HG03159 (cell line): Measurements from ENCODE around the gene NTM.

Experiments used
- ATAC-seq: cut with Tn5 transposase; IDR thresholded peaks from one replicate; pipeline ENCODE4 v1.9.1; 2021; ENCODE audit warnings: mild to moderate bottlenecking, moderate library complexity; ENCODE audit not compliant: unreplicated experiment

Gene NTM

GRCh38 chr11:132211479-132211878 is 841.1 kb downstream of the NTM start:
- ATAC-seq, result no peak

GRCh38 chr11:132217856-132218255 is 847.4 kb downstream of the NTM start:
- no peak for ATAC-seq

- ATAC-seq, result no peak
Measured at GRCh38 chr11:132220474-132220873, 850.1 kb downstream of the NTM start.

GRCh38 chr11:132222345-132222744 is 851.9 kb downstream of the NTM start:
- ATAC-seq, result no peak

GRCh38 chr11:132226522-132226921 is 856.1 kb downstream of the NTM start:
- no peak for ATAC-seq

- no peak for ATAC-seq
Measured at GRCh38 chr11:132228746-132229325, 858.4 kb downstream of the NTM start.

- no peak for ATAC-seq
Measured at GRCh38 chr11:132231656-132232347, 861.4 kb downstream of the NTM start.

- ATAC-seq, result no peak
Measured at GRCh38 chr11:132234878-132235277, 864.5 kb downstream of the NTM start.

GRCh38 chr11:132237781-132238180 is 867.4 kb downstream of the NTM start:
- ATAC-seq, result no peak

- no peak for ATAC-seq
Measured at GRCh38 chr11:132238331-132238866, 868.0 kb downstream of the NTM start.

- ATAC-seq, result no peak
Measured at GRCh38 chr11:132240374-132240773, 870.0 kb downstream of the NTM start.

GRCh38 chr11:132242632-132243031 is 872.2 kb downstream of the NTM start:
- ATAC-seq, result no peak

- ATAC-seq, result no peak
Measured at GRCh38 chr11:132244846-132245245, 874.4 kb downstream of the NTM start.

- no peak for ATAC-seq
Measured at GRCh38 chr11:132245403-132246385, 875.3 kb downstream of the NTM start.

- no peak for ATAC-seq
Measured at GRCh38 chr11:132248580-132248979, 878.2 kb downstream of the NTM start.

- no peak for ATAC-seq
Measured at GRCh38 chr11:132249256-132249655, 878.8 kb downstream of the NTM start.

- ATAC-seq, result no peak
Measured at GRCh38 chr11:132251061-132251460, 880.6 kb downstream of the NTM start.

- ATAC-seq, result no peak
Measured at GRCh38 chr11:132253469-132254264, 883.3 kb downstream of the NTM start.

GRCh38 chr11:132254906-132255305 is 884.5 kb downstream of the NTM start:
- ATAC-seq, result no peak

GRCh38 chr11:132256528-132257279 is 886.3 kb downstream of the NTM start:
- no peak for ATAC-seq
